Neural crest cell (in vitro differentiated cells): Measurements from ENCODE around the gene BTBD8. TPM values are rescaled to one million over a fixed set of nuclear protein-coding genes. Genes with fewer than 3 reads are reported as not detected.

Experiments
- DNase-seq: peaks from one replicate; pipeline ENCODE4 v3.0.0; 2021; ENCODE audit warnings: low read depth, mixed read lengths, low spot score
- H3K27ac Mint-ChIP-seq: one replicate; pipeline ENCODE4 v1.8.0; 2021; ENCODE audit warnings: mild to moderate bottlenecking, mixed read lengths; ENCODE audit not compliant: unreplicated experiment
- H3K27me3 Mint-ChIP-seq: 2 replicates; pipeline ENCODE4 v1.8.0; 2021; ENCODE audit warnings: low read depth, mild to moderate bottlenecking, mixed read lengths
- H3K36me3 Mint-ChIP-seq: 2 replicates; pipeline ENCODE4 v1.8.0; 2021; ENCODE audit warnings: low read depth, mild to moderate bottlenecking, mixed read lengths
- H3K4me1 Mint-ChIP-seq: 2 replicates; pipeline ENCODE4 v1.8.0; 2021; ENCODE audit warnings: mixed read lengths
- H3K4me3 Mint-ChIP-seq: one replicate; pipeline ENCODE4 v1.8.0; 2021; ENCODE audit warnings: mild to moderate bottlenecking, mixed read lengths
- H3K9me3 Mint-ChIP-seq: 2 replicates; pipeline ENCODE4 v1.8.0; 2021; ENCODE audit warnings: mixed read lengths
- CTCF ChIP-seq: fragments of 200-600 bp; sonication (generic); conservative IDR thresholded peaks from 2 replicates; pipeline ENCODE4 v1.5.0; 2021; ENCODE audit warnings: antibody characterized with exemption, mild to moderate bottlenecking
- total RNA-seq: library from RNA; stranded (reverse); gene quantifications from 2 replicates; pipeline ENCODE4 v1.2.1, GENCODE V29; 2021

The BTBD8 gene
- total RNA-seq, 1 donor from 2014 or later: 2.4 TPM

- no peak overlapping the region for H3K27ac Mint-ChIP-seq
- H3K9me3 Mint-ChIP-seq: peaks cover 3% of the 10 kb centered on the region
- no peak overlapping the region for H3K4me3 Mint-ChIP-seq
- DNase-seq: no peak
- H3K4me1 Mint-ChIP-seq: no peaks in the 10 kb centered on the region
- H3K36me3 Mint-ChIP-seq: no peaks in the 10 kb centered on the region
- TF ChIP-seq CTCF: no peak
- no peaks in the 10 kb centered on the region for H3K27me3 Mint-ChIP-seq
These were observed 38.7 kb downstream of the BTBD8 start for GRCh38 chr1:92118826-92119225.

GRCh38 chr1:92123868-92124267 is 43.7 kb downstream of the BTBD8 start:
- Mint-ChIP-seq H3K27ac (no peak overlapping the region), H3K27me3 (no peaks in the 10 kb centered on the region), H3K36me3 (no peaks in the 10 kb centered on the region), H3K4me1 (peaks cover 6% of the 10 kb centered on the region), H3K4me3 (no peak overlapping the region), H3K9me3 (peaks cover 3% of the 10 kb centered on the region)
- DNase-seq: no peak
- no peak for TF ChIP-seq CTCF

GRCh38 chr1:92125204-92125603 is 45.1 kb downstream of the BTBD8 start:
- H3K36me3 Mint-ChIP-seq: no peaks in the 10 kb centered on the region
- peak overlapping the region; percentile 1 for H3K27ac Mint-ChIP-seq
- TF ChIP-seq CTCF: no peak
- H3K27me3 Mint-ChIP-seq: no peaks in the 10 kb centered on the region
- H3K4me3 Mint-ChIP-seq: no peak overlapping the region
- H3K4me1 Mint-ChIP-seq: peaks cover 6% of the 10 kb centered on the region
- no peak for DNase-seq
- H3K9me3 Mint-ChIP-seq: peaks cover 3% of the 10 kb centered on the region

- Mint-ChIP-seq H3K27me3 (no peaks in the 10 kb centered on the region), H3K27ac (no peak overlapping the region), H3K4me3 (no peak overlapping the region), H3K36me3 (no peaks in the 10 kb centered on the region), H3K4me1 (peaks cover 6% of the 10 kb centered on the region), H3K9me3 (peaks cover 3% of the 10 kb centered on the region)
- TF ChIP-seq CTCF: no peak
- DNase-seq: no peak
These were observed 45.9 kb downstream of the BTBD8 start for GRCh38 chr1:92126088-92126487.

GRCh38 chr1:92134331-92134730 is 54.2 kb downstream of the BTBD8 start:
- no peak overlapping the region for H3K27ac Mint-ChIP-seq
- H3K9me3 Mint-ChIP-seq: no peaks in the 10 kb centered on the region
- DNase-seq: no peak
- no peak overlapping the region for H3K4me3 Mint-ChIP-seq
- H3K36me3 Mint-ChIP-seq: no peaks in the 10 kb centered on the region
- H3K27me3 Mint-ChIP-seq: no peaks in the 10 kb centered on the region
- TF ChIP-seq CTCF: no peak
- H3K4me1 Mint-ChIP-seq: no peaks in the 10 kb centered on the region

GRCh38 chr1:92136341-92136740 is 56.2 kb downstream of the BTBD8 start:
- no peak for DNase-seq
- Mint-ChIP-seq H3K4me3 (no peak overlapping the region), H3K27ac (no peak overlapping the region), H3K27me3 (no peaks in the 10 kb centered on the region), H3K9me3 (no peaks in the 10 kb centered on the region), H3K4me1 (no peaks in the 10 kb centered on the region), H3K36me3 (no peaks in the 10 kb centered on the region)
- TF ChIP-seq CTCF: no peak
